HG03558 (cell line): ENCODE measurements around the gene CRABP2.

Source experiments
- ATAC-seq: cut with Tn5 transposase; IDR thresholded peaks from one replicate; pipeline ENCODE4 v1.9.1; 2021; ENCODE audit warnings: moderate number of reproducible peaks; ENCODE audit not compliant: unreplicated experiment; ENCODE audit errors: extremely low read depth

CRABP2 gene

GRCh38 chr1:156692925-156693847, 12.2 kb downstream of the CRABP2 start:
- ATAC-seq, result no peak

- ATAC-seq, result no peak
Observed at GRCh38 chr1:156692441-156692924, 12.9 kb downstream of the CRABP2 start.

- ATAC-seq, result no peak
Observed at GRCh38 chr1:156691665-156692440, 13.5 kb downstream of the CRABP2 start.

GRCh38 chr1:156691191-156691590, 14.2 kb downstream of the CRABP2 start:
- no peak for ATAC-seq

GRCh38 chr1:156690675-156691036, 14.7 kb downstream of the CRABP2 start:
- no peak for ATAC-seq

- ATAC-seq, result no peak
Observed at GRCh38 chr1:156689953-156690674, 15.3 kb downstream of the CRABP2 start.

- no peak for ATAC-seq
Observed at GRCh38 chr1:156689035-156689952, 16.1 kb downstream of the CRABP2 start.

GRCh38 chr1:156684227-156684782, 21.1 kb downstream of the CRABP2 start:
- ATAC-seq, result no peak

GRCh38 chr1:156682166-156682890, 23.1 kb downstream of the CRABP2 start:
- no peak for ATAC-seq

GRCh38 chr1:156681196-156681960, 24.0 kb downstream of the CRABP2 start:
- no peak for ATAC-seq

GRCh38 chr1:156680056-156680455, 25.3 kb downstream of the CRABP2 start:
- no peak for ATAC-seq

GRCh38 chr1:156677616-156678596, 27.5 kb downstream of the CRABP2 start:
- ATAC-seq, result no peak

GRCh38 chr1:156676820-156677615, 28.4 kb downstream of the CRABP2 start, which contains the start of gene NES:
TSS of gene NES (minus strand) at chr1:156677407. CDS start at chr1:156677264, 143 bp downstream.
- no peak for ATAC-seq

GRCh38 chr1:156676114-156676819, 29.1 kb downstream of the CRABP2 start:
- ATAC-seq, result no peak
